Glutamatergic neuron (in vitro differentiated cells): ENCODE results near the gene PRKAA2. TPM values are rescaled to one million over a fixed set of nuclear protein-coding genes. Genes with fewer than 3 reads are reported as not detected.

Source experiments
- DNase-seq: peaks from one replicate; pipeline ENCODE4 v3.0.0; 2022
- H3K27ac Mint-ChIP-seq: one replicate; pipeline ENCODE4 v1.8.0; 2020; ENCODE audit warnings: mild to moderate bottlenecking, mixed read lengths, inconsistent platforms; ENCODE audit not compliant: unreplicated experiment
- H3K27me3 Mint-ChIP-seq: one replicate; pipeline ENCODE4 v1.8.0; 2020; ENCODE audit warnings: mild to moderate bottlenecking, moderate library complexity, mixed read lengths, inconsistent platforms; ENCODE audit not compliant: unreplicated experiment
- H3K36me3 Mint-ChIP-seq: one replicate; pipeline ENCODE4 v1.8.0; 2020; ENCODE audit warnings: mild to moderate bottlenecking, mixed read lengths, inconsistent platforms; ENCODE audit not compliant: unreplicated experiment
- H3K4me1 Mint-ChIP-seq: one replicate; pipeline ENCODE4 v1.8.0; 2020; ENCODE audit warnings: mild to moderate bottlenecking, low read depth, mixed read lengths, inconsistent platforms; ENCODE audit not compliant: unreplicated experiment
- H3K4me3 Mint-ChIP-seq: one replicate; pipeline ENCODE4 v1.8.0; 2020; ENCODE audit warnings: mild to moderate bottlenecking, mixed read lengths, inconsistent platforms; ENCODE audit not compliant: unreplicated experiment
- H3K9me3 Mint-ChIP-seq: one replicate; pipeline ENCODE4 v1.8.0; 2020; ENCODE audit warnings: mild to moderate bottlenecking, moderate library complexity, mixed read lengths, inconsistent platforms; ENCODE audit not compliant: unreplicated experiment
- CTCF ChIP-seq: fragments of 200-600 bp; sonication (generic); IDR thresholded peaks from one replicate; pipeline ENCODE4 v1.5.0; 2021; ENCODE audit not compliant: partially characterized antibody, unreplicated experiment
- total RNA-seq: library from RNA; stranded (reverse); fragmentation: NEBNext Ultra II Directional; extraction: Animal tissue kit (Norgen Biotek cat#: 25700); gene quantifications from one replicate; pipeline ENCODE4 v1.2.1, GENCODE V29; 2021; ENCODE audit not compliant: unreplicated experiment

Gene PRKAA2
- total RNA-seq, 1 donor from 2014 or later: 1.3 TPM

DNA sequence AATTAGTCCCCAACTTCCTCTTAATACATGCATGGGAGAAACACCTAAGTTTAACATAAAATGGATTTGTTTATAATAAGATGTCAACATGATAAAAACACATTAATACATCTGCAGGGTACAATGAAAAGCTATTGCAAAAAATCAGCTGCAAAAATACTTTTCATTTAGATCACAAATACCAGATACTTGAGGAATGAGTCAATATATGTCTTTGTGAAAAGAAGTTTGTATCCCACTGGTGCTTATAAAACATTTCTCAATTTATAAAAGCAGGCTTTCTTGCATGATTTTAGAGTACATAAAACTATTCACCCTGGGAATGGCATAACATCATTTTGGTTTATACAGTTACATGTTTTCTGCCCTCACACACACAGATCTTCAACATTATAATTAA is 18.6 kb upstream of the PRKAA2 start:
- TF ChIP-seq CTCF: no peak
- no peak overlapping the region for H3K4me3 Mint-ChIP-seq
- no peaks in the 10 kb centered on the region for H3K27me3 Mint-ChIP-seq
- H3K4me1 Mint-ChIP-seq: no peaks in the 10 kb centered on the region
- peaks cover 2% of the 10 kb centered on the region for H3K9me3 Mint-ChIP-seq
- H3K36me3 Mint-ChIP-seq: no peaks in the 10 kb centered on the region
- no peak overlapping the region for H3K27ac Mint-ChIP-seq
- DNase-seq: no peak

DNA sequence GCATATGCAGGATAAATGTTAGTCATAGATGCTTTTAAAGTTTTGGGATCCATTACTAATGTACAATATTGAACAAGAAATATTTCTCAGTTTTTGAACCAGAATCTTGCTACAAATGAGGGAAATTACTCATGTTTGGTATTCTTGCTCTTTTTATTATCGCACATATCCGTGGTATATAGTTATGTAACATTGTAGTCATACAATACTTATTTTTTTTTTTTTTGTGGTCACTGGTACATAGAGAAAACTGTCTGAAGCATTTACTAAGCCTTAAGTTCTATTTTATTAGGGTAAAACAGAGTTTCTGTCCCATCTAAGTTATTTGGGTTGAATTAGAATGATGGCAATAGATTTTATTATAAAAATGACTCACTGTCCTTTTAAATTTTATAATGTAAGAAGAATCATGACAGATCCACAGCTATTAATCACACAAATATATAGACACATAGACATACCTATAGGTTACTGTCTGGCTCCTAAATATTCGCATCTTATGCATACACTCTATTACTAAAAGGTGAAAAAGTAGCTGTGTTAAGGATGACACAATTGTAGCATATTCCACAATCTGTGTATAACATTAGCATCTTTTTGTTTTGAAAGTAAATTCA is 18.0 kb upstream of the PRKAA2 start:
- DNase-seq: no peak
- H3K4me1 Mint-ChIP-seq: no peaks in the 10 kb centered on the region
- no peak overlapping the region for H3K27ac Mint-ChIP-seq
- no peak overlapping the region for H3K4me3 Mint-ChIP-seq
- peaks cover 2% of the 10 kb centered on the region for H3K9me3 Mint-ChIP-seq
- no peak for TF ChIP-seq CTCF
- no peaks in the 10 kb centered on the region for H3K27me3 Mint-ChIP-seq
- no peaks in the 10 kb centered on the region for H3K36me3 Mint-ChIP-seq

DNA sequence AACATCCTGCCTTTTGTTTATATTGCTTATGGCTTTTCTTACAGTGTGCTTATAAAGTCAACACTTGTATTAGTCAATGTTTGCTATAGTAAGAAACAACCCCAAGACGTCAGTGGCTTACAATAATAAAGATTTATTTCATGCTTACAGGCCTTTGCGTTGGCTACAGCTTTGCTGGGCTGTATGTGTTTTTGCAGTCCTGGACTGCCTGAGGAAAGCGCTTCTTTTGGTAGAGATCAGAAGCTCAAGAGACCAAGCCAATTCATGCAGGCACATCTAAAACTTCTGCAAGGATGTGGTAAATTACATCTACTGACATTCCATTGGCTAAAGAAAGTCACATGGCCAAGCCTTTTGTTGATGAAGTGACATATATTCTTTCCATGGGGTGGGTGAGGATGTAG is 17.5 kb upstream of the PRKAA2 start:
- no peak for TF ChIP-seq CTCF
- no peaks in the 10 kb centered on the region for H3K27me3 Mint-ChIP-seq
- no peak overlapping the region for H3K4me3 Mint-ChIP-seq
- peaks cover 2% of the 10 kb centered on the region for H3K9me3 Mint-ChIP-seq
- H3K27ac Mint-ChIP-seq: no peak overlapping the region
- no peaks in the 10 kb centered on the region for H3K4me1 Mint-ChIP-seq
- no peak for DNase-seq
- H3K36me3 Mint-ChIP-seq: no peaks in the 10 kb centered on the region

GRCh38 chr1:56630786-56631185 is 14.3 kb upstream of the PRKAA2 start:
- no peak overlapping the region for H3K4me3 Mint-ChIP-seq
- no peaks in the 10 kb centered on the region for H3K36me3 Mint-ChIP-seq
- no peak for TF ChIP-seq CTCF
- no peaks in the 10 kb centered on the region for H3K9me3 Mint-ChIP-seq
- DNase-seq: no peak
- H3K27ac Mint-ChIP-seq: no peak overlapping the region
- H3K27me3 Mint-ChIP-seq: no peaks in the 10 kb centered on the region
- no peaks in the 10 kb centered on the region for H3K4me1 Mint-ChIP-seq

- H3K27ac Mint-ChIP-seq: no peak overlapping the region
- H3K4me3 Mint-ChIP-seq: no peak overlapping the region
- H3K36me3 Mint-ChIP-seq: no peaks in the 10 kb centered on the region
- no peaks in the 10 kb centered on the region for H3K9me3 Mint-ChIP-seq
- H3K4me1 Mint-ChIP-seq: no peaks in the 10 kb centered on the region
- no peak for DNase-seq
- TF ChIP-seq CTCF: no peak
- H3K27me3 Mint-ChIP-seq: no peaks in the 10 kb centered on the region
Measured at GRCh38 chr1:56631901-56632300, 13.2 kb upstream of the PRKAA2 start.
